HG02943 (cell line): ENCODE measurements around the gene OGFOD2.

ENCODE experiments used
- ATAC-seq: cut with Tn5 transposase; IDR thresholded peaks from one replicate; pipeline ENCODE4 v1.9.1; 2021; ENCODE audit warnings: mild to moderate bottlenecking, low read depth, moderate library complexity; ENCODE audit not compliant: unreplicated experiment

OGFOD2 gene

GRCh38 chr12:123027726-123028445, 52.8 kb downstream of the OGFOD2 start:
- ATAC-seq, result no peak

GRCh38 chr12:123028475-123028874, 53.4 kb downstream of the OGFOD2 start:
- no peak for ATAC-seq

- no peak for ATAC-seq
These were observed 54.5 kb downstream of the OGFOD2 start for GRCh38 chr12:123029550-123029949.
